Fibroblast of lung (primary cell): ENCODE results near the gene MEGF8. TPM values are rescaled to one million over a fixed set of nuclear protein-coding genes. Genes with fewer than 3 reads are reported as not detected.

Experiments
- DNase-seq, 2 donors: peaks; one replicate each; pipeline versions ENCODE4 v3.0.0 to v3.0.0-alpha.2; 2010; ENCODE audit warnings: low read depth in 2 of 2
- H2AFZ ChIP-seq: 2 replicates; pipeline ENCODE4 v1.5.1; 2012; ENCODE audit warnings: low read length, control low read depth, inconsistent platforms
- H3K27ac ChIP-seq: 2 replicates; pipeline ENCODE4 v1.5.1; 2011; ENCODE audit warnings: low read length, control low read depth; ENCODE audit not compliant: insufficient read depth
- H3K27me3 ChIP-seq: 2 replicates; pipeline ENCODE4 v1.5.1; 2011; ENCODE audit warnings: mild to moderate bottlenecking, low read length; ENCODE audit not compliant: control insufficient read depth, insufficient read depth
- H3K36me3 ChIP-seq: 2 replicates; pipeline ENCODE4 v1.5.1; 2011; ENCODE audit warnings: low read length; ENCODE audit not compliant: control insufficient read depth, insufficient read depth
- H3K4me1 ChIP-seq: 2 replicates; pipeline ENCODE4 v1.5.1; 2011; ENCODE audit warnings: low read length; ENCODE audit not compliant: control insufficient read depth, insufficient read depth; ENCODE audit errors: extremely low read depth
- H3K4me2 ChIP-seq: 2 replicates; pipeline ENCODE4 v1.5.1; 2011; ENCODE audit warnings: low read length, control low read depth; ENCODE audit not compliant: insufficient read depth; ENCODE audit errors: extremely low read depth
- H3K4me3 ChIP-seq, 4 experiments: fragments of 200-600 bp in 1 of 4; sonication (generic) in 1 of 4; replicated peaks in 1 of 4; 2 replicates each; pipeline ENCODE4 v1.5.1; 2011 to 2016; ENCODE audit warnings: low read length in 4 of 4, low read depth in 3 of 4, mild to moderate bottlenecking in 3 of 4, control low read depth in 2 of 4, inconsistent platforms in 1 of 4, mixed read lengths in 1 of 4; ENCODE audit not compliant: insufficient read depth in 1 of 4; ENCODE audit errors: control extremely low read depth in 1 of 4
- H3K79me2 ChIP-seq: 2 replicates; pipeline ENCODE4 v1.5.1; 2012; ENCODE audit warnings: mild to moderate bottlenecking, low read length, inconsistent platforms; ENCODE audit not compliant: control insufficient read depth, insufficient read depth
- H3K9ac ChIP-seq: 2 replicates; pipeline ENCODE4 v1.5.1; 2011; ENCODE audit warnings: mild to moderate bottlenecking, low read length, control low read depth; ENCODE audit not compliant: insufficient read depth
- H3K9me3 ChIP-seq: 2 replicates; pipeline ENCODE4 v1.5.1; 2012; ENCODE audit warnings: low read depth, low read length; ENCODE audit not compliant: control insufficient read depth, insufficient read depth
- H4K20me1 ChIP-seq: 2 replicates; pipeline ENCODE4 v1.5.1; 2011; ENCODE audit warnings: low read length; ENCODE audit not compliant: control insufficient read depth, insufficient read depth; ENCODE audit errors: extremely low read depth
- EZH2 ChIP-seq: IDR thresholded peaks from 2 replicates; pipeline ENCODE4 v1.5.1; 2012; ENCODE audit warnings: low read length, control low read depth, mild to moderate bottlenecking; ENCODE audit errors: missing control alignments
- polyA plus RNA-seq, 2 donors: library from polyadenylated mRNA; depleted of rRNA in 1 of 2; stranded (reverse) in 1 of 2; unstranded in 1 of 2; fragments of >200 nt; gene quantifications; 2 replicates each; pipeline ENCODE4 v1.2.1, GENCODE V29; 2011 to 2012; ENCODE audit warnings: missing spikeins in 1 of 2
- total RNA-seq: library from RNA; depleted of rRNA; stranded (reverse); fragments of >200 nt; gene quantifications from 2 replicates; pipeline ENCODE4 v1.2.1, GENCODE V29; 2014
- TF ChIP-seq, protein P1 (sequence below), 2 donors: IDR thresholded peaks in 1 of 2; conservative IDR thresholded peaks in 1 of 2; 1 replicate in 1 of 2; 2 replicates in 1 of 2; pipeline ENCODE4 v1.5.1; 2011 to 2012; ENCODE audit warnings: low read length in 2 of 2, control low read depth in 1 of 2, inconsistent platforms in 1 of 2, low read depth in 1 of 2, mild to moderate bottlenecking in 1 of 2

Gene MEGF8
- total and polyA plus RNA-seq, 2 donors (not counting 1 experiment from before 2014, with no cell fraction given), result 9.3 to 27.6 TPM

DNA sequence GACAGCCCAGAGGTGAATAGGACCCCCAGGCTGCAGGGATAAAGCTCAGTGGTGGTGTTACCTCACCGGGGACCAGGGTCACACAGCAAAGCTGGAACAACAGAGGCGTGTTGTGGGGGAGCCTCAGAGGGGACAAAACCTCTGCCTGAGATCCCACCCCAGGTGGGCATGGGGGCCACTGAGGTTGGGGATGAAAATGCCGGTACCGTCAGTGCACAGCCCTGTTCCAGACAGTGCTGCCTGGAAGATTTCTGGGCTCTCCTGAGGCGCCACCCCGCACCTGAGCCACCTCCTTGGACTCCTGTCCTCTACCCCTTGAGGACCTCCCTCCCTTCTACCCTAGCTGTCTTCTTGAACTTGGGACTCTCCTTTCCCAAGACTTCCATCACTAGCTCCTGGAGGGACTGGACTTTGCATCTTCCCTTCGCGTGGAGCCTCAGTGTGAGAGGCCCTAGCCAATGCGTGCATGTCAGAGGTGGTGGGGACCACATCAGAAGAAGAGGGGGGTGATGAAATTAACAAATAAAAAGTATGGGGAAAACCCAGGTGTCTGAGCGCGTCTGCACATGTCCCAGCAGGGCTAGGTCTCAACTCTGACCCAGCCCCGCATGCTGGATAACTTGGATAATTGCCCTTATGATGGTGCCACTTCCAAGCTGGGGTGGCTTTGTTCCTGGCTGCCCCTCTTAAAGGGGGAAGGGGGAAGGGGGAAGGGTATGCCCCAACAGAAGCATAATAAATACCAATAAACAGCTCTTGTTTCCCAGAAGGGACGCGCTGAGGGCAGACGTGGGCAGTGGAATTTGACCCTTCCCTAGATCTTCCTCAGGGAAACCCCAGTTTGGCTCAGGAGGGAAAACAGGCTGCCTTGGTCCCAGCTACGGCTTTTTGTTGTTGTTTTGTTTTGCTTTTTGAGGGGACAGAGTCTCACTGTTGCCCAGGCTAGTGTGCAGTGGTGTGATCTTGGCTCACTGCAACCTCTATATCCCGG, 53.1 kb downstream of the MEGF8 start:
- DNase-seq, result no peak
- H3K4me2 ChIP-seq, result no peak overlapping the region
- H3K27me3 ChIP-seq, result peaks cover 10% of the 10 kb centered on the region
- no peaks in the 10 kb centered on the region for H4K20me1 ChIP-seq
- H2AFZ ChIP-seq, result no peak overlapping the region
- TF ChIP-seq, protein P1, sequence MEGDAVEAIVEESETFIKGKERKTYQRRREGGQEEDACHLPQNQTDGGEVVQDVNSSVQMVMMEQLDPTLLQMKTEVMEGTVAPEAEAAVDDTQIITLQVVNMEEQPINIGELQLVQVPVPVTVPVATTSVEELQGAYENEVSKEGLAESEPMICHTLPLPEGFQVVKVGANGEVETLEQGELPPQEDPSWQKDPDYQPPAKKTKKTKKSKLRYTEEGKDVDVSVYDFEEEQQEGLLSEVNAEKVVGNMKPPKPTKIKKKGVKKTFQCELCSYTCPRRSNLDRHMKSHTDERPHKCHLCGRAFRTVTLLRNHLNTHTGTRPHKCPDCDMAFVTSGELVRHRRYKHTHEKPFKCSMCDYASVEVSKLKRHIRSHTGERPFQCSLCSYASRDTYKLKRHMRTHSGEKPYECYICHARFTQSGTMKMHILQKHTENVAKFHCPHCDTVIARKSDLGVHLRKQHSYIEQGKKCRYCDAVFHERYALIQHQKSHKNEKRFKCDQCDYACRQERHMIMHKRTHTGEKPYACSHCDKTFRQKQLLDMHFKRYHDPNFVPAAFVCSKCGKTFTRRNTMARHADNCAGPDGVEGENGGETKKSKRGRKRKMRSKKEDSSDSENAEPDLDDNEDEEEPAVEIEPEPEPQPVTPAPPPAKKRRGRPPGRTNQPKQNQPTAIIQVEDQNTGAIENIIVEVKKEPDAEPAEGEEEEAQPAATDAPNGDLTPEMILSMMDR (conservative IDR thresholded peaks at IDR 0.05 in 1 of 2, IDR thresholded peaks at IDR 0.05 in 1 of 2; ENCODE audit: low read depth in 1 of 2, low read length in 2 of 2), result no peak
- TF ChIP-seq EZH2, result no peak
- H3K4me1 ChIP-seq, result no peaks in the 10 kb centered on the region
- H3K9me3 ChIP-seq, result no peaks in the 10 kb centered on the region
- H3K79me2 ChIP-seq, result no peaks in the 10 kb centered on the region
- H3K4me3 ChIP-seq, result no peak overlapping the region
- no peaks in the 10 kb centered on the region for H3K36me3 ChIP-seq
- no peak overlapping the region for H3K9ac ChIP-seq
- H3K27ac ChIP-seq, result no peak overlapping the region

DNA sequence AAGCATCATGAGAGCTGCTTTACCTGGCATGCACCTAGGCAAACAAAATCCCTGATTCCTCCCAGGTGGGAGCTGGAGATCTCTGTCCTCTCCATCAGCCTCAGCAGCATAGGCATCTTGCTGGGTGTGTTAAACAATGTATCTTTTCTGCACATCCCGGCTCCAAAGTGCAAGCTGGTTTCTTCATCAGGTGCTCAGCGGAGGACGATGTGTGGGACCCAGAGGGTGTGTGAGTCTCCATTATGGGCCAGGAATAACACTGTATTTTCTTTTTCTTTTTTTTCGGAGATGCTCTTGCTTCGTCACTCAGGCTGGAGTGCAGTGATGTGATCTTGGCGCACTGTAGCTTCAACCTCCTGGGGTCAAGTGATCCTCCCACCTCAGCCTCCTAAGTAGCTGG, 54.7 kb downstream of the MEGF8 start:
- H3K4me2 ChIP-seq, result no peak overlapping the region
- no peak for TF ChIP-seq EZH2
- H3K9me3 ChIP-seq, result no peaks in the 10 kb centered on the region
- no peak for DNase-seq
- H3K79me2 ChIP-seq, result no peaks in the 10 kb centered on the region
- no peak overlapping the region for H3K4me3 ChIP-seq
- no peaks in the 10 kb centered on the region for H3K4me1 ChIP-seq
- no peak overlapping the region for H3K9ac ChIP-seq
- H4K20me1 ChIP-seq, result no peaks in the 10 kb centered on the region
- no peak overlapping the region for H3K27ac ChIP-seq
- no peak overlapping the region for H2AFZ ChIP-seq
- H3K27me3 ChIP-seq, result peaks cover 10% of the 10 kb centered on the region
- no peaks in the 10 kb centered on the region for H3K36me3 ChIP-seq

DNA sequence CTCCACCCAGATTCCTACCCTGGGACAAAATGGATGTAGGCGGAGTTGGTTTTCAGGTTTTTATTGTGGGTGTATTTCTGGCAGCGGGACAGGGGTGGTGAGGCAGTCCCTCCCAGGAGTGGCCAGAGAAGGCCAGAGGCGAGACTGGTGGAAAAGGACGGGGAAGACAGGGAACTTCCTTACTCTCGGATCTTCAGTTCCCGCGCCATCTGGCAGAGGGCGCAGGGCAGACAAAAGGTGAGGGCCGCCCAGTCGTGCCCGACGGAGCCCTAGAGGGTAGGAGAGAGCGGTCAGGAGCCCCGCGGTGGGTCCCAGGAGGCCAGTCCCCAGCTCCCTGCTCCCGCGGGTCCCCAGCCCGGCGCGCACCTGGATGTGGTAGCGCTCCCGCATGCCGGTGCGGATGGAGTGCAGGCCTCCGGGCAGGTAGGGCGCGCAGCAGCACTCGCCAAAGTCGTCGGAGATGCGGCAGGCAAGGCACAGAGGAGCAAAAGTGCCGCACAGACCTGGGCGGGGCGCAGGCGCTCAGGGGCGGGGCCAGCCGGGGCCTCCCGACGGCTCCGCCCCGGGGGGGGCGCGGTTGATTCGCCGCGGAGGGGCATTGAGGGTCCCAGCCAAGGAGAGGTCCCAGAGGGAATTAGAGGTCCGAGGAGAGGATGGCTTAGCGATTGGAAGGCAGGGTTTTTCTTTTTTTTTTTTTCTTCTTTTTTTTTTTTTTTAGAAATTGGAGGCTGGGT, 61.7 kb downstream of the MEGF8 start:
- peak; percentile 30 to 40 for DNase-seq
- Histone ChIP-seq H3K9ac (no peak overlapping the region), H3K27me3 (peaks cover 25% of the 10 kb centered on the region), H3K4me3 (peak overlapping the region; percentile 23 to 47 (median 30)), H3K36me3 (no peaks in the 10 kb centered on the region), H3K27ac (no peak overlapping the region), H3K9me3 (no peaks in the 10 kb centered on the region), H3K79me2 (no peaks in the 10 kb centered on the region), H2AFZ (peak overlapping the region; percentile 52), H3K4me1 (no peaks in the 10 kb centered on the region), H3K4me2 (peak overlapping the region; percentile 77), H4K20me1 (no peaks in the 10 kb centered on the region)
- TF ChIP-seq, protein P1 (conservative IDR thresholded peaks at IDR 0.05 in 1 of 2, IDR thresholded peaks at IDR 0.05 in 1 of 2; ENCODE audit: low read depth in 1 of 2, low read length in 2 of 2), result peak; percentile 42 to 44
- no peak for TF ChIP-seq EZH2
